ENCODE data around the gene LZTR1. TPM values are rescaled to one million over a fixed set of nuclear protein-coding genes. Genes with fewer than 3 reads are reported as not detected.

LZTR1 gene
- polyA plus RNA-seq, 1 of the 3 experiments (the other 2 are of a cell fraction) = 37.7 TPM

GRCh38 chr22:20998411-20999336 lies 16.6 kb downstream of the LZTR1 start:
- CTCF ChIA-PET = interaction anchor here (0.9 to 2.7 kb wide), 2 partner anchors 104 to 195 kb away, joined by 4 to 11 read pairs; no protein-coding TSS in a partner anchor
- POLR2A ChIA-PET = interaction anchor here (0.7 to 3.3 kb wide), 3 partner anchors 8 to 33 kb away, joined by 3 to 18 read pairs (median 12); partner anchors contain the start of gene LZTR1
- H3K27me3 ChIP-seq (ENCODE audit: insufficient read depth) = no peaks in the 10 kb centered on the region
- H3K79me2 ChIP-seq (ENCODE audit: insufficient read depth) = peaks cover 33% of the 10 kb centered on the region
- peaks cover 7 to 39% of the 10 kb centered on the region in 2 experiments for H3K36me3 ChIP-seq (replicated peaks in 1 of 2; ENCODE audit: control insufficient read depth in 1 of 2, insufficient read depth in 2 of 2, low read length in 1 of 2)
- H3K27ac ChIP-seq (ENCODE audit: low read depth in 2 of 2, low read length in 1 of 2) = no peak overlapping the region
- DNase-seq = no peak
- TF ChIP-seq ELF1 (IDR thresholded peaks at IDR 0.05) = 0 out of 2 replicates have a peak, but pooled peaks have one; percentile 29
- no peak for TF ChIP-seq USF1 (IDR thresholded peaks at IDR 0.05; ENCODE audit: borderline replicate concordance, low read depth)
- H3K4me2 ChIP-seq = no peak overlapping the region
- no peak overlapping the region for H2AFZ ChIP-seq (ENCODE audit: low read depth)
- WGBS (ENCODE audit: low lambda C conversion rate) = 72% methylated on average over 4 of the region's 7 CpGs
- H4K20me1 ChIP-seq (ENCODE audit: insufficient read depth) = 0 out of 2 replicates have a peak, but pooled peaks cover 5% of the 10 kb centered on the region
- no peaks in the 10 kb centered on the region for H3K9me2 ChIP-seq
- H3K4me3 ChIP-seq (ENCODE audit: low read depth in 2 of 2, low read length in 1 of 2) = no peak overlapping the region
- no peak overlapping the region for H3K9ac ChIP-seq
- no peaks in the 10 kb centered on the region for H3K9me3 ChIP-seq
- peaks cover 16% of the 10 kb centered on the region for H3F3A ChIP-seq (replicated peaks; ENCODE audit: insufficient read depth)
- peaks cover 12 to 34% of the 10 kb centered on the region in 2 experiments; a peak in 3 of 4 replicates for H3K4me1 ChIP-seq (ENCODE audit: control insufficient read depth in 1 of 2, insufficient read depth in 2 of 2, low read depth in 1 of 2, low read length in 1 of 2)

- peaks cover 12 to 37% of the 10 kb centered on the region in 2 experiments; a peak in 3 of 4 replicates for H3K4me1 ChIP-seq (ENCODE audit: control insufficient read depth in 1 of 2, insufficient read depth in 2 of 2, low read depth in 1 of 2, low read length in 1 of 2)
- 89% methylated on average over 16 of the region's 27 CpGs for WGBS (ENCODE audit: low lambda C conversion rate)
- H3K4me2 ChIP-seq = peak overlapping the region; percentile 95; the same call in 1 of the 2 replicates
- H3K36me3 ChIP-seq (replicated peaks in 1 of 2; ENCODE audit: control insufficient read depth in 1 of 2, insufficient read depth in 2 of 2, low read length in 1 of 2) = peaks cover 7 to 35% of the 10 kb centered on the region in 2 experiments
- no peaks in the 10 kb centered on the region for H3K9me2 ChIP-seq
- no peak for DNase-seq
- ChIA-PET POLR2A (interaction anchor here (0.7 to 3.3 kb wide), 3 partner anchors 9 to 32 kb away, joined by 3 to 18 read pairs (median 12); partner anchors contain the start of gene LZTR1), CTCF (interaction anchor here (0.9 to 2.7 kb wide), 3 partner anchors 103 to 196 kb away, joined by 4 to 13 read pairs (median 11); no protein-coding TSS in a partner anchor)
- H3K27me3 ChIP-seq (ENCODE audit: insufficient read depth) = no peaks in the 10 kb centered on the region
- no peak for TF ChIP-seq SIN3A (IDR thresholded peaks at IDR 0.05; ENCODE audit: borderline replicate concordance, low read depth, low read length)
- peak; percentile 52; the same call in 1 of the 2 replicates for TF ChIP-seq POLR2AphosphoS5 (IDR thresholded peaks at IDR 0.05; ENCODE audit: low read depth, low read length)
- H3K9me3 ChIP-seq = no peaks in the 10 kb centered on the region
- no peak overlapping the region for H2AFZ ChIP-seq (ENCODE audit: low read depth)
- no peak overlapping the region; a peak in 1 of 4 replicates for H3K27ac ChIP-seq (ENCODE audit: low read depth in 2 of 2, low read length in 1 of 2)
- H3F3A ChIP-seq (replicated peaks; ENCODE audit: insufficient read depth) = peaks cover 16% of the 10 kb centered on the region
- H3K79me2 ChIP-seq (ENCODE audit: insufficient read depth) = peaks cover 37% of the 10 kb centered on the region
- H3K4me3 ChIP-seq (ENCODE audit: low read depth in 2 of 2, low read length in 1 of 2) = peak overlapping the region in 1 of 2 experiments; percentile 82; a peak in 1 of 4 replicates
- 0 out of 2 replicates have a peak, but pooled peaks cover 5% of the 10 kb centered on the region for H4K20me1 ChIP-seq (ENCODE audit: insufficient read depth)
- H3K9ac ChIP-seq = peak overlapping the region; percentile 98; the same call in 1 of the 2 replicates
Measured at GRCh38 chr22:20999350-21000206, 17.5 kb downstream of the LZTR1 start.

Measured in SK-N-SH (cell line).